ENCODE measurements around the gene EPHB2. TPM values are rescaled to one million over a fixed set of nuclear protein-coding genes. Genes with fewer than 3 reads are reported as not detected.

The EPHB2 gene
- total and polyA plus RNA-seq, 2 donors from 2014 or later, result 3.0 to 9.5 TPM

DNA sequence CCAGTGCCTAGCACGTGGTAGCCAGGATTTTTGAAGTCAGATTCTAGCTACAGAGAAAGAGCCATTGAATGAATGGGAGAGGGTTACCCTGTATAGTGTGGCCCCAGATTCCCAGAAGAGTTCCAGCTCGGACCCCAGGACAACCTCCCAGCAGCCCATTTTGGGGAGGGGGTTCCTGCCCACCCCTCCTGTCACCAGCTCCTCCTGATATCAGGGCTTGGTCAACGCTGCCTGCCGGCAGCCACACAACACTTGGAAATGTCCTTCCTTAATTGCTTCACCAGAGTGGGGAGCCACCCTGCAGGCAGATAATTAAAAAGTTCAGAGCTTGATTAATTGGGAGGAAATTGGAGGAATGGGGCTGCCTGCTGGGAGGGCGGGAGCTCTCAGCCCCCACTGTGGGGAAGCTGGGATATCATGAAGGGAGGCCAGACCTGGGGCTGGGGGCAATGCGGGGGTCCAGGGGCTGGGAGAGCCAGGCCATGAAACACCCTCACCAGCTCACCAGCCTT, 141.6 kb downstream of the EPHB2 start:
- Histone ChIP-seq H3K27me3 (ENCODE audit: control insufficient read depth, insufficient read depth, low read length) (no peaks in the 10 kb centered on the region), H3K9ac (ENCODE audit: low read length in 3 of 3) (no peak overlapping the region), H3K9me3 (ENCODE audit: control insufficient read depth in 2 of 3, insufficient read depth in 1 of 3, low read length in 3 of 3) (peaks cover 0 to 4% (median 0%) of the 10 kb centered on the region in 3 donors), H3K4me3 (ENCODE audit: low read length in 3 of 3) (no peak overlapping the region), H3K4me1 (ENCODE audit: control insufficient read depth in 2 of 3, insufficient read depth in 2 of 3, low read depth in 1 of 3, low read length in 3 of 3) (peaks cover 4 to 7% (median 4%) of the 10 kb centered on the region in 3 donors), H3K36me3 (ENCODE audit: control insufficient read depth in 2 of 3, insufficient read depth in 3 of 3, low read length in 3 of 3) (no peaks in the 10 kb centered on the region), H3K27ac (ENCODE audit: low read depth in 2 of 2, low read length in 2 of 2) (no peak overlapping the region)
- intact Hi-C loops (cut with DNase I), result no loop called here
- FAIRE-seq (no peak), DNase-seq (no peak)
- TF ChIP-seq, protein P1, sequence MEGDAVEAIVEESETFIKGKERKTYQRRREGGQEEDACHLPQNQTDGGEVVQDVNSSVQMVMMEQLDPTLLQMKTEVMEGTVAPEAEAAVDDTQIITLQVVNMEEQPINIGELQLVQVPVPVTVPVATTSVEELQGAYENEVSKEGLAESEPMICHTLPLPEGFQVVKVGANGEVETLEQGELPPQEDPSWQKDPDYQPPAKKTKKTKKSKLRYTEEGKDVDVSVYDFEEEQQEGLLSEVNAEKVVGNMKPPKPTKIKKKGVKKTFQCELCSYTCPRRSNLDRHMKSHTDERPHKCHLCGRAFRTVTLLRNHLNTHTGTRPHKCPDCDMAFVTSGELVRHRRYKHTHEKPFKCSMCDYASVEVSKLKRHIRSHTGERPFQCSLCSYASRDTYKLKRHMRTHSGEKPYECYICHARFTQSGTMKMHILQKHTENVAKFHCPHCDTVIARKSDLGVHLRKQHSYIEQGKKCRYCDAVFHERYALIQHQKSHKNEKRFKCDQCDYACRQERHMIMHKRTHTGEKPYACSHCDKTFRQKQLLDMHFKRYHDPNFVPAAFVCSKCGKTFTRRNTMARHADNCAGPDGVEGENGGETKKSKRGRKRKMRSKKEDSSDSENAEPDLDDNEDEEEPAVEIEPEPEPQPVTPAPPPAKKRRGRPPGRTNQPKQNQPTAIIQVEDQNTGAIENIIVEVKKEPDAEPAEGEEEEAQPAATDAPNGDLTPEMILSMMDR (IDR thresholded peaks at IDR 0.05; ENCODE audit: borderline replicate concordance, extremely low read depth, insufficient read depth), result no peak

GRCh38 chr1:22853651-22854185, 143.1 kb downstream of the EPHB2 start:
- intact Hi-C loops (cut with DNase I), result no loop called here
- TF ChIP-seq, protein P1 (IDR thresholded peaks at IDR 0.05; ENCODE audit: borderline replicate concordance, extremely low read depth, insufficient read depth), result no peak
- no peak overlapping the region for H3K9ac ChIP-seq (ENCODE audit: low read length in 3 of 3)
- no peak for FAIRE-seq
- H3K4me3 ChIP-seq (ENCODE audit: low read length in 3 of 3), result no peak overlapping the region
- peaks cover 0 to 4% (median 3%) of the 10 kb centered on the region in 3 donors for H3K4me1 ChIP-seq (ENCODE audit: control insufficient read depth in 2 of 3, insufficient read depth in 2 of 3, low read depth in 1 of 3, low read length in 3 of 3)
- H3K27me3 ChIP-seq (ENCODE audit: control insufficient read depth, insufficient read depth, low read length), result no peaks in the 10 kb centered on the region
- no peak overlapping the region for H3K27ac ChIP-seq (ENCODE audit: low read depth in 2 of 2, low read length in 2 of 2)
- DNase-seq, result no peak
- H3K9me3 ChIP-seq (ENCODE audit: control insufficient read depth in 2 of 3, insufficient read depth in 1 of 3, low read length in 3 of 3), result no peaks in the 10 kb centered on the region
- no peaks in the 10 kb centered on the region for H3K36me3 ChIP-seq (ENCODE audit: control insufficient read depth in 2 of 3, insufficient read depth in 3 of 3, low read length in 3 of 3)

GRCh38 chr1:22854688-22855565, 144.3 kb downstream of the EPHB2 start:
- no peaks in the 10 kb centered on the region for H3K9me3 ChIP-seq (ENCODE audit: control insufficient read depth in 2 of 3, insufficient read depth in 1 of 3, low read length in 3 of 3)
- no peak overlapping the region for H3K4me3 ChIP-seq (ENCODE audit: low read length in 3 of 3)
- H3K27me3 ChIP-seq (ENCODE audit: control insufficient read depth, insufficient read depth, low read length), result no peaks in the 10 kb centered on the region
- no peak for DNase-seq
- no peaks in the 10 kb centered on the region for H3K4me1 ChIP-seq (ENCODE audit: control insufficient read depth in 2 of 3, insufficient read depth in 2 of 3, low read depth in 1 of 3, low read length in 3 of 3)
- H3K36me3 ChIP-seq (ENCODE audit: control insufficient read depth in 2 of 3, insufficient read depth in 3 of 3, low read length in 3 of 3), result no peaks in the 10 kb centered on the region
- H3K27ac ChIP-seq (ENCODE audit: low read depth in 2 of 2, low read length in 2 of 2), result no peak overlapping the region
- no peak for FAIRE-seq
- TF ChIP-seq, protein P1 (IDR thresholded peaks at IDR 0.05; ENCODE audit: borderline replicate concordance, extremely low read depth, insufficient read depth), result no peak
- intact Hi-C loops (cut with DNase I), result no loop called here
- no peak overlapping the region for H3K9ac ChIP-seq (ENCODE audit: low read length in 3 of 3)

All from kidney (tissue), 14 donors.